Adrenal gland (tissue), 5 donors: Measurements from ENCODE around the gene AFDN.

Source experiments
- CTCF ChIP-seq, 6 experiments: fragments of 450-650 bp in 4 of 6; fragments of 200-600 bp in 2 of 6; sonication (generic) in 1 of 6; IDR thresholded peaks; 1 replicate in 5 of 6; 2 replicates in 1 of 6; pipeline versions ENCODE4 v1.5.1 to v1.8.0; 2016 to 2021; ENCODE audit warnings: antibody characterized with exemption in 6 of 6, mild to moderate bottlenecking in 2 of 6, moderate library complexity in 1 of 6
- POLR2A ChIP-seq, 2 donors: fragments of 450-650 bp; IDR thresholded peaks; one replicate each; pipeline ENCODE4 v1.6.1; 2017; ENCODE audit warnings: antibody characterized with exemption in 2 of 2, mild to moderate bottlenecking in 2 of 2, moderate library complexity in 1 of 2
- donor health status: DM: no; HTN: no; CAD: no.

- TF ChIP-seq POLR2A (IDR thresholded peaks at IDR 0.05) (no peak), CTCF (IDR thresholded peaks at IDR 0.05) (no peak)
These were observed 23.2 kb downstream of the AFDN start for GRCh38 chr6:167849846-167850459.
